Measurements from ENCODE around the gene DTWD2. TPM values are rescaled to one million over a fixed set of nuclear protein-coding genes. Genes with fewer than 3 reads are reported as not detected.

Gene DTWD2
- total RNA-seq, 6 experiments from 2014 or later: 3.7 to 13.4 (median 7.0) TPM

GRCh38 chr5:118990582-118990981 is 2.2 kb upstream of the DTWD2 start:
- H3K9me3 ChIP-seq: no peaks in the 10 kb centered on the region
- TF ChIP-seq CTCF (IDR thresholded peaks at IDR 0.05) (no peak), POLR2A (IDR thresholded peaks at IDR 0.05) (no peak)
- H3K4me3 ChIP-seq: no peak overlapping the region
- WGBS (ENCODE audit: insufficient coverage, low coverage, low lambda C conversion rate, missing lambda C conversion rate): 50% methylated on average over 1 of the region's 1 CpG
- H3K27ac ChIP-seq: no peak overlapping the region
- ATAC-seq: no peak
- H3K4me1 ChIP-seq: peaks cover 0 to 16% (median 0%) of the 10 kb centered on the region in 4 donors
- H3K27me3 ChIP-seq: no peaks in the 10 kb centered on the region
- intact Hi-C loops (cut with DNase I): no loop called here
- no peak for DNase-seq
- H3K36me3 ChIP-seq: no peaks in the 10 kb centered on the region

GRCh38 chr5:118989816-118990215 is 1.5 kb upstream of the DTWD2 start:
- Histone ChIP-seq H3K4me1 (peaks cover 0 to 16% (median 0%) of the 10 kb centered on the region in 4 donors), H3K36me3 (no peaks in the 10 kb centered on the region), H3K9me3 (no peaks in the 10 kb centered on the region), H3K27me3 (no peaks in the 10 kb centered on the region), H3K27ac (no peak overlapping the region), H3K4me3 (no peak overlapping the region)
- no peak for TF ChIP-seq POLR2A (IDR thresholded peaks at IDR 0.05)
- TF ChIP-seq CTCF (IDR thresholded peaks at IDR 0.05): no peak
- WGBS (ENCODE audit: insufficient coverage, low coverage, low lambda C conversion rate, missing lambda C conversion rate): 82% methylated on average over 6 of the region's 6 CpGs
- intact Hi-C loops (cut with DNase I): loop anchor here in 1 of 2 donors (10.0 kb wide), 1 partner anchor 425 kb away; no protein-coding TSS in a partner anchor
- ATAC-seq (no peak), DNase-seq (no peak)

- intact Hi-C loops (cut with DNase I): loop anchor here in 1 of 2 donors (10.0 kb wide), 1 partner anchor 426 kb away; no protein-coding TSS in a partner anchor
- H3K36me3 ChIP-seq: no peaks in the 10 kb centered on the region
- TF ChIP-seq CTCF (IDR thresholded peaks at IDR 0.05) (no peak), POLR2A (IDR thresholded peaks at IDR 0.05) (no peak)
- peak in 2 of 4 donors; percentile 1 to 2 for ATAC-seq
- peaks cover 0 to 16% (median 0%) of the 10 kb centered on the region in 4 donors for H3K4me1 ChIP-seq
- no peak for DNase-seq
- H3K27me3 ChIP-seq: no peaks in the 10 kb centered on the region
- peak overlapping the region in 2 of 3 donors; percentile 94 to 95 for H3K27ac ChIP-seq
- no peaks in the 10 kb centered on the region for H3K9me3 ChIP-seq
- H3K4me3 ChIP-seq: peak overlapping the region; percentile 61 to 92 (median 70)
- WGBS (ENCODE audit: insufficient coverage, low coverage, low lambda C conversion rate, missing lambda C conversion rate): 25% methylated on average over 9 of the region's 9 CpGs
Observed at GRCh38 chr5:118988866-118989180, 476 bp upstream of the DTWD2 start.

- H3K27me3 ChIP-seq: no peaks in the 10 kb centered on the region
- no peak for TF ChIP-seq POLR2A (IDR thresholded peaks at IDR 0.05)
- TF ChIP-seq CTCF (IDR thresholded peaks at IDR 0.05): no peak
- no peaks in the 10 kb centered on the region for H3K36me3 ChIP-seq
- no peak overlapping the region for H3K27ac ChIP-seq
- peaks cover 0 to 16% (median 0%) of the 10 kb centered on the region in 4 donors for H3K4me1 ChIP-seq
- DNase-seq (no peak), ATAC-seq (no peak)
- intact Hi-C loops (cut with DNase I): loop anchor here in 1 of 2 donors (10.0 kb wide), 1 partner anchor 430 kb away; no protein-coding TSS in a partner anchor
- no peaks in the 10 kb centered on the region for H3K9me3 ChIP-seq
- H3K4me3 ChIP-seq: no peak overlapping the region
Observed at GRCh38 chr5:118984602-118985001, 3.7 kb downstream of the DTWD2 start.

GRCh38 chr5:118981783-118982182 is 6.6 kb downstream of the DTWD2 start:
- TF ChIP-seq CTCF (IDR thresholded peaks at IDR 0.05) (no peak), POLR2A (IDR thresholded peaks at IDR 0.05) (no peak)
- no peak for ATAC-seq
- Histone ChIP-seq H3K27me3 (no peaks in the 10 kb centered on the region), H3K9me3 (no peaks in the 10 kb centered on the region), H3K36me3 (no peaks in the 10 kb centered on the region), H3K27ac (no peak overlapping the region), H3K4me1 (peaks cover 0 to 7% (median 0%) of the 10 kb centered on the region in 4 donors), H3K4me3 (no peak overlapping the region)
- intact Hi-C loops (cut with DNase I): loop anchor here in 1 of 2 donors (10.0 kb wide), 1 partner anchor 433 kb away; no protein-coding TSS in a partner anchor
- DNase-seq: no peak

Measured in right lobe of liver (tissue), 6 donors.